HEK293 (cell line): ENCODE measurements around the gene NPVF.

ENCODE experiments used
- CTCF ChIA-PET: fragments of 350-600 bp; formaldehyde crosslinking; extraction: SDS; loops from one replicate; lab custom pipeline; 2021; ENCODE audit warnings: antibody characterized with exemption; lab: Yijun Ruan, JAX
- POLR2A ChIA-PET: fragments of 300-600 bp; formaldehyde crosslinking; extraction: SDS; loops from one replicate; lab custom pipeline; 2020; ENCODE audit warnings: antibody characterized with exemption, inconsistent platforms; lab: Yijun Ruan, JAX
- H3K27ac ChIP-seq: fragments of 200-500 bp; sonication (Bioruptor generic); 2 replicates; pipeline ENCODE4 v1.5.1; 2014; ENCODE audit warnings: low read depth, low read length, control low read depth, inconsistent platforms; ENCODE audit errors: extremely low read depth
- H3K36me3 ChIP-seq, 2 experiments: fragments of 200-500 bp in 1 of 2; sonication (Bioruptor generic) in 1 of 2; 1 replicate in 1 of 2; 2 replicates in 1 of 2; pipeline ENCODE4 v1.5.1; 2014 to 2017; ENCODE audit warnings: inconsistent platforms in 2 of 2, low read length in 2 of 2; ENCODE audit not compliant: control insufficient read depth in 2 of 2, insufficient read depth in 1 of 2
- H3K4me1 ChIP-seq: fragments of 200-500 bp; sonication (Bioruptor generic); 2 replicates; pipeline ENCODE4 v1.5.1; 2014; ENCODE audit warnings: mild to moderate bottlenecking, low read length, inconsistent platforms; ENCODE audit not compliant: control insufficient read depth, insufficient read depth
- H3K4me3 ChIP-seq: 2 replicates; pipeline ENCODE4 v1.5.1; 2011; ENCODE audit warnings: low read depth, mild to moderate bottlenecking, control low read depth, low read length, moderate library complexity
- H3K9me3 ChIP-seq: fragments of 200-500 bp; sonication (Bioruptor generic); 2 replicates; pipeline ENCODE4 v1.5.1; 2014; ENCODE audit warnings: low read depth, low read length, inconsistent platforms; ENCODE audit not compliant: control insufficient read depth, insufficient read depth
- CTCF ChIP-seq: fragments of 450-650 bp; formaldehyde crosslinking; IDR thresholded peaks from 2 replicates; pipeline ENCODE4 v1.5.1; 2016; ENCODE audit warnings: missing biosample characterization, missing genetic modification characterization
- KLF1 ChIP-seq: fragments of 450-650 bp; formaldehyde crosslinking; IDR thresholded peaks from 2 replicates; pipeline ENCODE4 v1.5.1; 2016; ENCODE audit warnings: missing biosample characterization, missing genetic modification characterization
- KLF10 ChIP-seq: fragments of 450-650 bp; IDR thresholded peaks from 2 replicates; pipeline ENCODE4 v1.5.1; 2018; ENCODE audit warnings: missing biosample characterization, mild to moderate bottlenecking, missing genetic modification characterization
- KLF16 ChIP-seq: fragments of 450-650 bp; formaldehyde crosslinking; IDR thresholded peaks from 2 replicates; pipeline ENCODE4 v1.5.1; 2017; ENCODE audit warnings: missing biosample characterization, missing genetic modification characterization
- KLF7 ChIP-seq: fragments of 450-650 bp; formaldehyde crosslinking; IDR thresholded peaks from 2 replicates; pipeline ENCODE4 v1.5.1; 2016; ENCODE audit warnings: missing biosample characterization, missing genetic modification characterization, borderline replicate concordance
- KLF8 ChIP-seq: fragments of 450-650 bp; formaldehyde crosslinking; IDR thresholded peaks from 2 replicates; pipeline ENCODE4 v1.5.1; 2016; ENCODE audit warnings: missing biosample characterization, missing genetic modification characterization
- KLF9 ChIP-seq: fragments of 450-650 bp; formaldehyde crosslinking; IDR thresholded peaks from 2 replicates; pipeline ENCODE4 v1.5.1; 2016; ENCODE audit warnings: missing biosample characterization, missing genetic modification characterization, low read depth
- SP2 ChIP-seq: fragments of 450-650 bp; formaldehyde crosslinking; IDR thresholded peaks from 2 replicates; pipeline ENCODE4 v1.5.1; 2016; ENCODE audit warnings: missing biosample characterization, missing genetic modification characterization
- SP3 ChIP-seq: fragments of 450-650 bp; formaldehyde crosslinking; IDR thresholded peaks from 2 replicates; pipeline ENCODE4 v1.5.1; 2016; ENCODE audit warnings: missing biosample characterization, missing genetic modification characterization
- ZBTB11 ChIP-seq: fragments of 450-650 bp; formaldehyde crosslinking; conservative IDR thresholded peaks from 2 replicates; pipeline ENCODE4 v1.5.1; 2016; ENCODE audit warnings: low read depth, missing biosample characterization, missing genetic modification characterization
- ZBTB48 ChIP-seq: fragments of 450-650 bp; formaldehyde crosslinking; IDR thresholded peaks from 2 replicates; pipeline ENCODE4 v1.5.1; 2016; ENCODE audit warnings: missing biosample characterization, missing genetic modification characterization
- ZBTB8A ChIP-seq: fragments of 450-650 bp; formaldehyde crosslinking; IDR thresholded peaks from 2 replicates; pipeline ENCODE4 v1.5.1; 2016; ENCODE audit warnings: missing biosample characterization, missing genetic modification characterization
- ZFP41 ChIP-seq: fragments of 450-650 bp; formaldehyde crosslinking; IDR thresholded peaks from 2 replicates; pipeline ENCODE4 v1.5.1; 2016; ENCODE audit warnings: missing biosample characterization, missing genetic modification characterization, borderline replicate concordance
- ZFP69B ChIP-seq: fragments of 450-650 bp; formaldehyde crosslinking; IDR thresholded peaks from 2 replicates; pipeline ENCODE4 v1.5.1; 2016; ENCODE audit warnings: missing biosample characterization, missing genetic modification characterization
- ZNF335 ChIP-seq: fragments of 450-650 bp; formaldehyde crosslinking; conservative IDR thresholded peaks from 2 replicates; pipeline ENCODE4 v1.5.1; 2016; ENCODE audit warnings: missing biosample characterization, missing genetic modification characterization
- ZNF626 ChIP-seq: fragments of 450-650 bp; sonication (Bioruptor Pico); formaldehyde crosslinking; IDR thresholded peaks from 2 replicates; pipeline ENCODE4 v1.5.1; 2018; ENCODE audit warnings: missing biosample characterization, missing genetic modification characterization, inconsistent platforms
- ZNF792 ChIP-seq: fragments of 450-650 bp; formaldehyde crosslinking; IDR thresholded peaks from 2 replicates; pipeline ENCODE4 v1.5.1; 2016; ENCODE audit warnings: missing biosample characterization, missing genetic modification characterization
- TF ChIP-seq, protein P1 (sequence below): fragments of 450-650 bp; formaldehyde crosslinking; IDR thresholded peaks from 2 replicates; pipeline ENCODE4 v1.5.1; 2016; ENCODE audit warnings: missing biosample characterization, missing genetic modification characterization

NPVF gene

DNA sequence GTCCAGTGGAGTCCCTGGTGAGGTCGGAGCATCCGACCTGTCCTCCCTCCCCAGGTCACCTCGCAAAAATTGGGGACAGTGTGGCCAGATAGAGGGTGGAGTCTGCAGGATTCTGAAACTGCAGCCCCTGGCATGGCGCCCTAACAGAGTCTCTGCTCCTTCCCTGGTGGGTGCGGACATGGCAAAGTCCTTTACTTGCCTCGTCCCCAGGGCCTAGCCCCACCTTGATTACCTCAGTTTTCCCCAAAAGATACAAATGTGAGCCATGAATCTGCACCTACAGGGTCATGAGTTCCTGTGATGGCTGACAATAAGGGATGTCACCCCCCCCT lies 47.7 kb downstream of the NPVF start:
- TF ChIP-seq ZNF335 (tag by site-specific recombination), result peak; percentile 43
- no peak for TF ChIP-seq ZNF792
- no peak for TF ChIP-seq ZNF626 (tag by site-specific recombination)
- 0 out of 2 replicates have a peak, but pooled peaks have one; percentile 44 for TF ChIP-seq ZBTB48
- 0 out of 2 replicates have a peak, but pooled peaks cover 3% of the 10 kb centered on the region for H3K4me1 ChIP-seq
- no peaks in the 10 kb centered on the region for H3K9me3 ChIP-seq
- H3K4me3 ChIP-seq, result peak overlapping the region; percentile 33
- POLR2A ChIA-PET, result interaction anchor here (1.1 to 2.1 kb wide), 3 partner anchors 10 to 1327 kb away, joined by 3 to 34 read pairs (median 8); partner anchors contain the start of gene CYCS
- H3K27ac ChIP-seq, result no peak overlapping the region; the same call in 1 of the 2 replicates
- CTCF ChIA-PET, result interaction anchor here (0.6 to 1.6 kb wide), 16 partner anchors 8 to 244 kb away, joined by 3 to 8 read pairs (median 4); no protein-coding TSS in a partner anchor
- H3K36me3 ChIP-seq, result peaks cover 4 to 5% of the 10 kb centered on the region in 2 experiments; a peak in 2 of 3 replicates

- POLR2A ChIA-PET, result interaction anchor here (0.6 to 2.1 kb wide), 5 partner anchors 9 to 1512 kb away, joined by 3 to 34 read pairs (median 5); partner anchors contain the start of gene CYCS
- TF ChIP-seq SP2 (tag by site-specific recombination) (peak; percentile 60), SP3 (tag by site-specific recombination) (peak; percentile 72), ZNF335 (tag by site-specific recombination) (peak; percentile 47; the same call in 1 of the 2 replicates), KLF16 (tag by site-specific recombination) (peak; percentile 56; the same call in 1 of the 2 replicates), ZFP41 (tag by site-specific recombination) (no peak), KLF1 (tag by site-specific recombination) (peak; percentile 32), KLF10 (peak; percentile 91), ZBTB8A (tag by site-specific recombination) (0 out of 2 replicates have a peak, but pooled peaks have one; percentile 26), ZFP69B (no peak), KLF8 (tag by site-specific recombination) (peak; percentile 83), KLF9 (peak; percentile 78), ZBTB11 (tag by site-specific recombination) (peak; percentile 90), CTCF (tag by site-specific recombination) (peak; percentile 32; the same call in 1 of the 2 replicates), KLF7 (tag by site-specific recombination) (no peak)
- TF ChIP-seq, protein P1, sequence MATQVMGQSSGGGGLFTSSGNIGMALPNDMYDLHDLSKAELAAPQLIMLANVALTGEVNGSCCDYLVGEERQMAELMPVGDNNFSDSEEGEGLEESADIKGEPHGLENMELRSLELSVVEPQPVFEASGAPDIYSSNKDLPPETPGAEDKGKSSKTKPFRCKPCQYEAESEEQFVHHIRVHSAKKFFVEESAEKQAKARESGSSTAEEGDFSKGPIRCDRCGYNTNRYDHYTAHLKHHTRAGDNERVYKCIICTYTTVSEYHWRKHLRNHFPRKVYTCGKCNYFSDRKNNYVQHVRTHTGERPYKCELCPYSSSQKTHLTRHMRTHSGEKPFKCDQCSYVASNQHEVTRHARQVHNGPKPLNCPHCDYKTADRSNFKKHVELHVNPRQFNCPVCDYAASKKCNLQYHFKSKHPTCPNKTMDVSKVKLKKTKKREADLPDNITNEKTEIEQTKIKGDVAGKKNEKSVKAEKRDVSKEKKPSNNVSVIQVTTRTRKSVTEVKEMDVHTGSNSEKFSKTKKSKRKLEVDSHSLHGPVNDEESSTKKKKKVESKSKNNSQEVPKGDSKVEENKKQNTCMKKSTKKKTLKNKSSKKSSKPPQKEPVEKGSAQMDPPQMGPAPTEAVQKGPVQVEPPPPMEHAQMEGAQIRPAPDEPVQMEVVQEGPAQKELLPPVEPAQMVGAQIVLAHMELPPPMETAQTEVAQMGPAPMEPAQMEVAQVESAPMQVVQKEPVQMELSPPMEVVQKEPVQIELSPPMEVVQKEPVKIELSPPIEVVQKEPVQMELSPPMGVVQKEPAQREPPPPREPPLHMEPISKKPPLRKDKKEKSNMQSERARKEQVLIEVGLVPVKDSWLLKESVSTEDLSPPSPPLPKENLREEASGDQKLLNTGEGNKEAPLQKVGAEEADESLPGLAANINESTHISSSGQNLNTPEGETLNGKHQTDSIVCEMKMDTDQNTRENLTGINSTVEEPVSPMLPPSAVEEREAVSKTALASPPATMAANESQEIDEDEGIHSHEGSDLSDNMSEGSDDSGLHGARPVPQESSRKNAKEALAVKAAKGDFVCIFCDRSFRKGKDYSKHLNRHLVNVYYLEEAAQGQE, result no peak
- no peak overlapping the region; the same call in 1 of the 2 replicates for H3K27ac ChIP-seq
Observed at GRCh38 chr7:25179771-25180591, 48.3 kb downstream of the NPVF start.

More at GRCh38 chr7:25179771-25180591, 48.3 kb downstream of the NPVF start:
- CTCF ChIA-PET, result interaction anchor here (0.6 to 1.6 kb wide), 16 partner anchors 9 to 243 kb away, joined by 3 to 8 read pairs (median 4); no protein-coding TSS in a partner anchor
- H3K4me1 ChIP-seq, result 0 out of 2 replicates have a peak, but pooled peaks cover 3% of the 10 kb centered on the region
- peak overlapping the region; percentile 80 for H3K4me3 ChIP-seq
- H3K9me3 ChIP-seq, result no peaks in the 10 kb centered on the region
- H3K36me3 ChIP-seq, result peaks cover 4 to 5% of the 10 kb centered on the region in 2 experiments; a peak in 2 of 3 replicates
